Keratinocyte (primary cell): ENCODE data around the gene METTL2B.

Experiments used
- EZH2 ChIP-seq: IDR thresholded peaks from one replicate; pipeline ENCODE4 v1.6.1; 2012; ENCODE audit warnings: inconsistent platforms, mild to moderate bottlenecking, low read length, moderate library complexity
- TF ChIP-seq, protein P1 (sequence below), 3 experiments: IDR thresholded peaks in 1 of 3; conservative IDR thresholded peaks in 1 of 3; optimal IDR thresholded peaks in 1 of 3; 2 replicates in 2 of 3; 3 replicates in 1 of 3; pipeline versions ENCODE3 to v1.5.1; 2011; ENCODE audit warnings: low read length in 3 of 3, mild to moderate bottlenecking in 3 of 3, moderate library complexity in 2 of 3, control low read depth in 1 of 3, inconsistent platforms in 1 of 3; ENCODE audit not compliant: insufficient read depth in 2 of 3; ENCODE audit errors: extremely low read depth in 1 of 3

GRCh38 chr7:128437426-128438332 lies 38.9 kb upstream of the METTL2B start:
- TF ChIP-seq, protein P1, sequence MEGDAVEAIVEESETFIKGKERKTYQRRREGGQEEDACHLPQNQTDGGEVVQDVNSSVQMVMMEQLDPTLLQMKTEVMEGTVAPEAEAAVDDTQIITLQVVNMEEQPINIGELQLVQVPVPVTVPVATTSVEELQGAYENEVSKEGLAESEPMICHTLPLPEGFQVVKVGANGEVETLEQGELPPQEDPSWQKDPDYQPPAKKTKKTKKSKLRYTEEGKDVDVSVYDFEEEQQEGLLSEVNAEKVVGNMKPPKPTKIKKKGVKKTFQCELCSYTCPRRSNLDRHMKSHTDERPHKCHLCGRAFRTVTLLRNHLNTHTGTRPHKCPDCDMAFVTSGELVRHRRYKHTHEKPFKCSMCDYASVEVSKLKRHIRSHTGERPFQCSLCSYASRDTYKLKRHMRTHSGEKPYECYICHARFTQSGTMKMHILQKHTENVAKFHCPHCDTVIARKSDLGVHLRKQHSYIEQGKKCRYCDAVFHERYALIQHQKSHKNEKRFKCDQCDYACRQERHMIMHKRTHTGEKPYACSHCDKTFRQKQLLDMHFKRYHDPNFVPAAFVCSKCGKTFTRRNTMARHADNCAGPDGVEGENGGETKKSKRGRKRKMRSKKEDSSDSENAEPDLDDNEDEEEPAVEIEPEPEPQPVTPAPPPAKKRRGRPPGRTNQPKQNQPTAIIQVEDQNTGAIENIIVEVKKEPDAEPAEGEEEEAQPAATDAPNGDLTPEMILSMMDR (optimal IDR thresholded peaks at IDR 0.05 in 1 of 3, IDR thresholded peaks at IDR 0.05 in 1 of 3, conservative IDR thresholded peaks at IDR 0.05 in 1 of 3; ENCODE audit: extremely low read depth in 1 of 3, insufficient read depth in 2 of 3, low read length in 3 of 3) = no peak
- TF ChIP-seq EZH2 = no peak
